SK-N-SH (cell line): ENCODE measurements around the gene MACIR. TPM values are rescaled to one million over a fixed set of nuclear protein-coding genes. Genes with fewer than 3 reads are reported as not detected.

Experiments used
- CTCF ChIA-PET: fragments of 300-600, 350-600 bp; formaldehyde crosslinking; extraction: SDS; loops from one replicate; lab custom pipeline; 2021; lab: Yijun Ruan, JAX
- POLR2A ChIA-PET: fragments of 350-600 bp; sonication (Branson Sonifier 250); formaldehyde crosslinking; extraction: SDS; loops from one replicate; lab custom pipeline; 2020; ENCODE audit warnings: antibody characterized with exemption, inconsistent platforms; lab: Yijun Ruan, JAX
- DNase-seq: peaks from one replicate; pipeline ENCODE4 v3.0.0; 2012
- H2AFZ ChIP-seq: fragments of 200-600 bp; sonication (generic); 2 replicates; pipeline ENCODE4 v1.8.1; 2016; ENCODE audit warnings: antibody characterized with exemption, mild to moderate bottlenecking, low read depth
- H3F3A ChIP-seq: fragments of 200-600 bp; sonication (generic); replicated peaks from 2 replicates; pipeline ENCODE3; 2016; ENCODE audit warnings: antibody characterized with exemption, mild to moderate bottlenecking; ENCODE audit not compliant: insufficient read depth
- H3K27ac ChIP-seq, 2 experiments: fragments of 200-500 bp in 1 of 2; fragments of 200-600 bp in 1 of 2; sonication (Bioruptor generic) in 1 of 2; sonication (generic), shearing (Covaris generic) in 1 of 2; 2 replicates each; pipeline versions ENCODE4 v1.5.1 to v1.6.1; 2014 to 2016; ENCODE audit warnings: low read depth in 2 of 2, inconsistent platforms in 1 of 2, low read length in 1 of 2, mild to moderate bottlenecking in 1 of 2, mixed read lengths in 1 of 2
- H3K27me3 ChIP-seq: fragments of 200-600 bp; sonication (generic), shearing (Covaris generic); 2 replicates; pipeline ENCODE4 v1.6.1; 2016; ENCODE audit warnings: mixed run types; ENCODE audit not compliant: insufficient read depth
- H3K36me3 ChIP-seq, 2 experiments: fragments of 200-500 bp in 1 of 2; fragments of 200-600 bp in 1 of 2; sonication (Bioruptor generic) in 1 of 2; sonication (generic) in 1 of 2; replicated peaks in 1 of 2; 2 replicates each; pipeline versions ENCODE3 to v1.5.1; 2014 to 2016; ENCODE audit warnings: low read length in 1 of 2, mild to moderate bottlenecking in 1 of 2; ENCODE audit not compliant: insufficient read depth in 2 of 2, control insufficient read depth in 1 of 2
- H3K4me1 ChIP-seq, 2 experiments: fragments of 200-500 bp in 1 of 2; fragments of 200-600 bp in 1 of 2; sonication (Bioruptor generic) in 1 of 2; sonication (generic), shearing (Covaris generic) in 1 of 2; 2 replicates each; pipeline versions ENCODE4 v1.5.1 to v1.6.1; 2014 to 2016; ENCODE audit warnings: low read depth in 1 of 2, low read length in 1 of 2, mixed run types in 1 of 2; ENCODE audit not compliant: insufficient read depth in 2 of 2, control insufficient read depth in 1 of 2
- H3K4me2 ChIP-seq: fragments of 200-600 bp; sonication (generic), shearing (Covaris generic); 2 replicates; pipeline ENCODE4 v1.6.1; 2017; ENCODE audit warnings: mixed run types
- H3K4me3 ChIP-seq, 2 experiments: fragments of 200-500 bp in 1 of 2; fragments of 200-600 bp in 1 of 2; sonication (Bioruptor generic) in 1 of 2; sonication (generic), shearing (Covaris generic) in 1 of 2; 2 replicates each; pipeline versions ENCODE4 v1.5.1 to v1.8.1; 2014 to 2016; ENCODE audit warnings: low read depth in 2 of 2, inconsistent platforms in 1 of 2, low read length in 1 of 2, mild to moderate bottlenecking in 1 of 2, mixed read lengths in 1 of 2, moderate library complexity in 1 of 2
- H3K79me2 ChIP-seq: fragments of 200-600 bp; sonication (generic); 2 replicates; pipeline ENCODE4 v1.8.1; 2017; ENCODE audit warnings: mild to moderate bottlenecking; ENCODE audit not compliant: insufficient read depth
- H3K9ac ChIP-seq: fragments of 200-600 bp; sonication (generic); 2 replicates; pipeline ENCODE4 v1.6.1; 2017; ENCODE audit warnings: mixed run types
- H3K9me2 ChIP-seq: fragments of 200-600 bp; sonication (generic); 2 replicates; pipeline ENCODE4 v1.6.1; 2017; ENCODE audit warnings: mixed run types
- H3K9me3 ChIP-seq: fragments of 200-600 bp; sonication (generic); 2 replicates; pipeline ENCODE4 v1.6.1; 2017; ENCODE audit warnings: mixed run types, mild to moderate bottlenecking, moderate library complexity
- H4K20me1 ChIP-seq: fragments of 200-600 bp; sonication (generic); 2 replicates; pipeline ENCODE4 v1.6.1; 2017; ENCODE audit warnings: mild to moderate bottlenecking, mixed run types; ENCODE audit not compliant: insufficient read depth
- CTCF ChIP-seq: fragments of 200-600 bp; sonication (generic); IDR thresholded peaks from 2 replicates; pipeline ENCODE4 v1.6.1; 2017; ENCODE audit warnings: antibody characterized with exemption, mild to moderate bottlenecking, moderate library complexity
- EZH2phosphoT487 ChIP-seq: fragments of 200-600 bp; sonication (generic); IDR thresholded peaks from 2 replicates; pipeline ENCODE4 v1.6.1; 2017; ENCODE audit warnings: low read depth, mixed run types, mild to moderate bottlenecking, antibody characterized with exemption, moderate library complexity, borderline replicate concordance
- FOSL2 ChIP-seq: IDR thresholded peaks from 2 replicates; pipeline ENCODE4 v1.4.0; 2012; ENCODE audit warnings: low read depth, mild to moderate bottlenecking, moderate library complexity, borderline replicate concordance
- FOXJ3 ChIP-seq: sonication (generic); formaldehyde crosslinking; IDR thresholded peaks from 2 replicates; pipeline ENCODE4 v1.5.1; 2020; ENCODE audit warnings: mild to moderate bottlenecking, missing genetic modification reagents
- FOXM1 ChIP-seq: IDR thresholded peaks from 2 replicates; pipeline ENCODE4 v1.4.0; 2012; ENCODE audit warnings: low read depth, mild to moderate bottlenecking
- GABPA ChIP-seq: IDR thresholded peaks from 2 replicates; pipeline ENCODE4 v1.4.0; 2012; ENCODE audit warnings: low read depth, mild to moderate bottlenecking
- GATA2 ChIP-seq: sonication (generic); formaldehyde crosslinking; IDR thresholded peaks from 2 replicates; pipeline ENCODE4 v1.5.0; 2020; ENCODE audit warnings: mild to moderate bottlenecking, missing genetic modification reagents
- JUND ChIP-seq: IDR thresholded peaks from 2 replicates; pipeline ENCODE4 v1.4.0; 2012
- NFIC ChIP-seq: IDR thresholded peaks from 2 replicates; pipeline ENCODE4 v1.4.0; 2012; ENCODE audit warnings: borderline replicate concordance
- RAD21 ChIP-seq: IDR thresholded peaks from 2 replicates; pipeline ENCODE4 v1.6.1; 2012; ENCODE audit warnings: mild to moderate bottlenecking, low read length
- SIN3A ChIP-seq: IDR thresholded peaks from 2 replicates; pipeline ENCODE4 v1.6.1; 2012; ENCODE audit warnings: low read depth, mild to moderate bottlenecking, low read length, moderate library complexity, borderline replicate concordance
- SMC3 ChIP-seq: IDR thresholded peaks from 2 replicates; pipeline ENCODE4 v1.6.1; 2012; ENCODE audit warnings: low read depth, low read length, improper control_type of control experiment
- TCF12 ChIP-seq: IDR thresholded peaks from 2 replicates; pipeline ENCODE4 v1.4.0; 2012
- YY1 ChIP-seq: IDR thresholded peaks from 2 replicates; pipeline ENCODE4 v1.4.0; 2012; ENCODE audit warnings: low read depth, mild to moderate bottlenecking
- WGBS: methylation state at CpG from one replicate; pipeline ENCODE4 v1.1.6; 2017; ENCODE audit warnings: low lambda C conversion rate; 5-methylcytosine and 5-hydroxymethylcytosine counted together
- polyA plus RNA-seq, 3 experiments: library from polyadenylated mRNA; depleted of rRNA; stranded (reverse); fragments of >200 nt; gene quantifications; 2 replicates each; pipeline ENCODE4 v1.2.3, GENCODE V29; 2012
- TF ChIP-seq, protein P1 (sequence below): IDR thresholded peaks from 2 replicates; pipeline ENCODE4 v1.4.0; 2012; ENCODE audit warnings: low read depth
- TF ChIP-seq, protein P2 (sequence below): IDR thresholded peaks from 2 replicates; pipeline ENCODE4; 2012
- TF ChIP-seq, protein P3 (sequence below): fragments of 150-350 bp; IDR thresholded peaks from 2 replicates; pipeline ENCODE4 v1.6.1; 2016; ENCODE audit warnings: mild to moderate bottlenecking, low read depth, low read length

MACIR gene
- polyA plus RNA-seq, 1 of the 3 experiments (the other 2 are of a cell fraction) = 24.7 TPM

GRCh38 chr5:103228588-103228987, 30.0 kb upstream of the MACIR start:
- Histone ChIP-seq H3K4me2 (no peak overlapping the region), H2AFZ (no peak overlapping the region), H3K27ac (no peak overlapping the region), H3K9me2 (no peaks in the 10 kb centered on the region), H3K27me3 (no peaks in the 10 kb centered on the region), H4K20me1 (no peaks in the 10 kb centered on the region)
- DNase-seq = no peak
- TF ChIP-seq, protein P1, sequence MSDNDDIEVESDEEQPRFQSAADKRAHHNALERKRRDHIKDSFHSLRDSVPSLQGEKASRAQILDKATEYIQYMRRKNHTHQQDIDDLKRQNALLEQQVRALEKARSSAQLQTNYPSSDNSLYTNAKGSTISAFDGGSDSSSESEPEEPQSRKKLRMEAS = no peak
- no peak for TF ChIP-seq FOXJ3 (CRISPR knock-in tag)
- TF ChIP-seq EZH2phosphoT487 = no peak
- no peak for TF ChIP-seq RAD21
- TF ChIP-seq TCF12 = no peak
- no peak for TF ChIP-seq YY1
- TF ChIP-seq FOSL2 = no peak
- TF ChIP-seq NFIC = no peak
- TF ChIP-seq, protein P2, sequence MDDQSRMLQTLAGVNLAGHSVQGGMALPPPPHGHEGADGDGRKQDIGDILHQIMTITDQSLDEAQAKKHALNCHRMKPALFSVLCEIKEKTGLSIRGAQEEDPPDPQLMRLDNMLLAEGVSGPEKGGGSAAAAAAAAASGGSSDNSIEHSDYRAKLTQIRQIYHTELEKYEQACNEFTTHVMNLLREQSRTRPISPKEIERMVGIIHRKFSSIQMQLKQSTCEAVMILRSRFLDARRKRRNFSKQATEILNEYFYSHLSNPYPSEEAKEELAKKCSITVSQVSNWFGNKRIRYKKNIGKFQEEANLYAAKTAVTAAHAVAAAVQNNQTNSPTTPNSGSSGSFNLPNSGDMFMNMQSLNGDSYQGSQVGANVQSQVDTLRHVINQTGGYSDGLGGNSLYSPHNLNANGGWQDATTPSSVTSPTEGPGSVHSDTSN = no peak
- TF ChIP-seq GABPA = no peak
- no peak for TF ChIP-seq JUND
- no peak for TF ChIP-seq FOXM1
- TF ChIP-seq GATA2 = no peak
- TF ChIP-seq, all 33 proteins: peak for 0
- Histone ChIP-seq H3K4me1 (no peaks in the 10 kb centered on the region), H3K79me2 (no peaks in the 10 kb centered on the region), H3K4me3 (no peak overlapping the region), H3F3A (no peaks in the 10 kb centered on the region), H3K9ac (no peak overlapping the region), H3K36me3 (no peaks in the 10 kb centered on the region), H3K9me3 (no peaks in the 10 kb centered on the region)
- 64% methylated on average over 1 of the region's 1 CpG for WGBS
- POLR2A ChIA-PET = no interaction called here
- CTCF ChIA-PET = no interaction called here

DNA sequence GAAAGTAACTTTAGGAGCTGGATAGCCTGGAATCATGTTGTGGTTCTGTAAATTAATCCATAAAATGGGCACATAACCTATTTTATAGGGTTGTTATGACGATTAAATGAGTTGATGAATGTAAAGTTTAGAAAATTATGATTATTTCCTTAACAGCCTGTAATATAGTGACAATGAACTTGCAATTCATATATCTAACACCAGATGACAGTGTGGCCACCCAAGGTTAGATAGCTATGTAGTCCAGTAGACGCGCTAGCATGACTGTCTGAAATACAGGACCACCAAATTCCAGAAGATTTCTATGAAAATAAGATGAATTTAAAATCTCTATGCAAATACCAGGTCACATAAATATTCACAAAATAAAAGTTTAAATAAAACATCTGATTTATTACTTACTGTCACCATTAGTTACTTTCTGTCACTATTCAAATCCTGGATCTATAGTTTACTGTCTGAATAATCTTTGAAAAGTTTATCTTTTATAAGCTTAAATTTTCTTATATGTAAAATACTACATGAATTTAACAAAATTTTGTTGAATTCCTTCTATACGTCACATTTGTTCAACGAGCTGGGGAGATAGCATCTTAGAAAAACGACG, 26.1 kb upstream of the MACIR start:
- Histone ChIP-seq H3K36me3 (no peaks in the 10 kb centered on the region), H3K4me3 (no peak overlapping the region; a peak in 1 of 4 replicates), H3K9me2 (no peaks in the 10 kb centered on the region), H3K9me3 (no peaks in the 10 kb centered on the region), H3K79me2 (no peaks in the 10 kb centered on the region), H3K27ac (no peak overlapping the region), H3K27me3 (no peaks in the 10 kb centered on the region), H3K4me1 (no peaks in the 10 kb centered on the region; a peak in 1 of 4 replicates), H3F3A (no peaks in the 10 kb centered on the region), H3K9ac (no peak overlapping the region), H4K20me1 (no peaks in the 10 kb centered on the region), H2AFZ (no peak overlapping the region), H3K4me2 (no peak overlapping the region)
- whole genome bisulfite sequencing = 82% methylated on average over 7 of the region's 7 CpGs
- peak; percentile 44 for DNase-seq
- ChIA-PET CTCF (interaction anchor here (0.6 to 5.0 kb wide), 31 partner anchors 8 to 566 kb away, joined by 3 to 101 read pairs (median 4); partner anchors contain the start of gene MACIR), POLR2A (no interaction called here)
- TF ChIP-seq, protein P3, sequence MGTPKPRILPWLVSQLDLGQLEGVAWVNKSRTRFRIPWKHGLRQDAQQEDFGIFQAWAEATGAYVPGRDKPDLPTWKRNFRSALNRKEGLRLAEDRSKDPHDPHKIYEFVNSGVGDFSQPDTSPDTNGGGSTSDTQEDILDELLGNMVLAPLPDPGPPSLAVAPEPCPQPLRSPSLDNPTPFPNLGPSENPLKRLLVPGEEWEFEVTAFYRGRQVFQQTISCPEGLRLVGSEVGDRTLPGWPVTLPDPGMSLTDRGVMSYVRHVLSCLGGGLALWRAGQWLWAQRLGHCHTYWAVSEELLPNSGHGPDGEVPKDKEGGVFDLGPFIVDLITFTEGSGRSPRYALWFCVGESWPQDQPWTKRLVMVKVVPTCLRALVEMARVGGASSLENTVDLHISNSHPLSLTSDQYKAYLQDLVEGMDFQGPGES = no peak
- no peak for TF ChIP-seq SIN3A
- peak; percentile 89 for TF ChIP-seq SMC3
- TF ChIP-seq RAD21 = peak; percentile 76
- TF ChIP-seq CTCF = peak; percentile 65
